Adrenal gland (tissue), 19 donors: ENCODE measurements around the gene XYLB. TPM values are rescaled to one million over a fixed set of nuclear protein-coding genes. Genes with fewer than 3 reads are reported as not detected.
"Not testable (repeated sequence)": the region's sequence is repeated elsewhere in the genome, so short reads cannot be mapped to it uniquely, and the experiment has no call there.

Source experiments
- DNase-seq, 7 donors: peaks; one replicate each; pipeline ENCODE4 v3.0.0-alpha.2; 2019 to 2020
- H3K27ac ChIP-seq, 5 donors: fragments of 200-600 bp; sonication (generic) in 4 of 5; 1 replicate in 3 of 5; 2 replicates in 2 of 5; pipeline versions ENCODE4 v1.5.1 to v1.8.0; 2016 to 2020; ENCODE audit warnings: mild to moderate bottlenecking in 1 of 5
- H3K27me3 ChIP-seq: fragments of 200-600 bp; 2 replicates; pipeline ENCODE4 v1.8.0; 2021
- H3K36me3 ChIP-seq, 2 donors: fragments of 200-600 bp; replicated peaks in 1 of 2; 1 replicate in 1 of 2; 2 replicates in 1 of 2; pipeline versions ENCODE4 v1.5.1 to v1.8.0; 2018 to 2022
- H3K4me1 ChIP-seq, 2 donors: fragments of 200-600 bp; replicated peaks in 1 of 2; 1 replicate in 1 of 2; 2 replicates in 1 of 2; pipeline versions ENCODE4 v1.5.1 to v1.8.0; 2018 to 2021
- H3K4me3 ChIP-seq, 4 donors: fragments of 200-600 bp; sonication (generic) in 3 of 4; one replicate each; pipeline ENCODE4 v1.5.1; 2016 to 2018
- H3K9me3 ChIP-seq, 3 donors: fragments of 200-600 bp; sonication (generic) in 1 of 3; replicated peaks in 1 of 3; 1 replicate in 2 of 3; 2 replicates in 1 of 3; pipeline versions ENCODE4 v1.5.1 to v1.8.0; 2016 to 2021
- POLR2A ChIP-seq, 2 donors: fragments of 450-650 bp; IDR thresholded peaks; one replicate each; pipeline ENCODE4 v1.6.1; 2017; ENCODE audit warnings: antibody characterized with exemption in 2 of 2, mild to moderate bottlenecking in 2 of 2, moderate library complexity in 1 of 2
- WGBS, 4 donors: extraction: QIAGEN DNeasy Blood & Tissue Kit in 2 of 4; methylation state at CpG; one replicate each; pipeline versions ENCODE4 v1.1.5 to v1.1.7; 2013 to 2017; 5-methylcytosine and 5-hydroxymethylcytosine counted together
- intact Hi-C, 2 donors: fragments of 100-400 bp; cut with DNase I; formaldehyde crosslinking; loops; one replicate each; pipeline versions ENCODE4 v1.14.1 to v1.15.0; 2022 to 2023
- long read RNA-seq, 10 donors: library from polyadenylated mRNA in 3 of 10; unstranded in 2 of 10; stranded (forward) in 1 of 10; transcript quantifications; one replicate each; pipeline ENCODE4 v2.0.0 and lab custom pipeline, GENCODE V29; 2021 to 2026
- polyA plus RNA-seq, 3 donors: library from polyadenylated mRNA; stranded (reverse); fragments of 200-250 nt in 2 of 3; fragments of 350-450 nt in 1 of 3; fragmentation: Illumina TruSeq in 1 of 3; extraction: RNeasy Lipid Tissue Mini Kit (QIAGEN cat#74804) in 1 of 3; gene quantifications; one replicate each; pipeline ENCODE4 v1.2.3, GENCODE V29; 2013 to 2014
- total RNA-seq, 9 donors: library from RNA; depleted of rRNA in 4 of 9; stranded (reverse); fragments of >200 nt in 4 of 9; fragments of 120-200 nt in 1 of 9; fragmentation: NEBNext Ultra II Directional in 1 of 9; extraction: Animal tissue kit (Norgen Biotek cat#: 25700) in 1 of 9; gene quantifications; one replicate each; pipeline versions ENCODE4 v1.1.0 to v1.2.4, GENCODE V29; 2013 to 2023
- TF ChIP-seq, protein P1 (sequence below), 6 experiments: fragments of 450-650 bp in 4 of 6; fragments of 200-600 bp in 2 of 6; sonication (generic) in 1 of 6; IDR thresholded peaks; 1 replicate in 5 of 6; 2 replicates in 1 of 6; pipeline versions ENCODE4 v1.5.1 to v1.8.0; 2016 to 2021; ENCODE audit warnings: antibody characterized with exemption in 6 of 6, mild to moderate bottlenecking in 2 of 6, moderate library complexity in 1 of 6
- donor health status: healthy with polysubstance abuse.
- donor health status: Bipolar disorder and iron deficiency.
- donor health status: DM: yes; HTN: yes; CAD: no.
- donor health status: DM: no; HTN: no; CAD: no.
- donor health status: DM: no; HTN: no; CAD: no.
- donor health status: DM: yes; HTN: yes; CAD: no.

XYLB gene
- total RNA-seq (10 to 100 TPM in 3 of 9 donors, 1 to 10 TPM in 6; 2.4 to 14.9 (median 9.2) TPM), polyA plus RNA-seq (1 to 10 TPM; 1.5 to 3.7 (median 3.4) TPM)
- long read RNA-seq, donor 1 = 0 reads
- long read RNA-seq, donor 2 = 0 reads
- long read RNA-seq, donor 3, partial matches to known transcripts = 0 of 1 reads
- long read RNA-seq, donor 3, other reads (novel, unspliced or antisense) = 0 of 1 reads
- long read RNA-seq, donor 4, partial matches to known transcripts = 1 of 4 reads
- long read RNA-seq, donor 4, other reads (novel, unspliced or antisense) = 2 of 4 reads
- long read RNA-seq, donor 5, partial matches to known transcripts = 1 of 8 reads
- long read RNA-seq, donor 5, other reads (novel, unspliced or antisense) = 7 of 8 reads
- long read RNA-seq, donor 6, partial matches to known transcripts = 0 of 3 reads
- long read RNA-seq, donor 6, other reads (novel, unspliced or antisense) = 3 of 3 reads
- long read RNA-seq, donor 7 = 0 reads
- long read RNA-seq, donor 8 = 0 reads
- long read RNA-seq, donor 9 = 0 reads
- long read RNA-seq, donor 10, partial matches to known transcripts = 0 of 1 reads
- long read RNA-seq, donor 10, other reads (novel, unspliced or antisense) = 0 of 1 reads

DNA sequence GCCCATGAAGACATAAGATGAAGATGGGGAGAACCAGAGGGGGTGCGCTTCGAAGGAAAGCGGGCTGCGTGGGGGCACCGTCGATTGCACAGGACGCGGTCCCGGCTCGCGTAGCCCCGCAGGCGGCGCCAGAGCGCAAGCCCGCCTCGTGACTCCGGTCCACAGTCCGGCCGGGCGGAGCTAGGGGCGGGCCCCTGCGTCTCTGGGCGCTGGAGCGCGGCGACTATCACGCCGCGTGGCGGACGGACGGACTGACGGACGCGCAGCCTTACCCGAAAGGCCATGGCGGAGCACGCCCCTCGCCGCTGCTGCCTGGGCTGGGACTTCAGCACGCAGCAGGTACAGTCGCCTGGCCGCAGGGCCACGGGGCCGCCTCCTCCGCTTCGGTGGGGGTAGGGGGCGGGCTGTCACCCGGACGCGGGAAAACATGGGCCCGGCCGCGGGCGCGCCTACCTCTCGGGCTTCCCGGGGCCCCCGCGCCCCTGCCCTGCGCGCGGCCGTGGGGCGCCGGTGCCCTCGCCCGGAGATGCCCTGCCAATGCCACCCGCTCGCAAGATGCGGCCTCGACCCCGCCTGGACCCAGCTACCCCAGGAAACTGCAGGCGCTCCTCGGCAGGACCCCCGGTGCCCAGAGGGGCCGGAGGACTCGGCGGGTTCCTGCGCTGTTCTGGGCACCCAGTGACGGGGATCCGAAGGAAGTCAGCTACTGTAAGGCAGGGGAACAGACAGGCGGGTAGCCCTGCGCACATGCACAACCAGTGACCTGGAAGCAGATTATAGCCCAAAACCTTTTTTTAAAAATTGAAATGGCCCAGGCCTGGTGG lies at the start of gene XYLB:
XYLB (plus strand) TSS at position 199 of the 824 bp plus-strand sequence; CDS start at position 283, 84 bp downstream.
- Histone ChIP-seq H3K4me1 (peaks cover 0 to 5% of the 10 kb centered on the region in 2 donors), H3K9me3 (no peaks in the 10 kb centered on the region), H3K4me3 (peak within 1 kb of the TSS; percentile 7 to 86 (median 36)), H3K36me3 (no peaks in the 10 kb centered on the region), H3K27me3 (no peaks in the 10 kb centered on the region), H3K27ac (peak within 1 kb of the TSS in 2 of 5 donors; percentile 15 to 58)
- WGBS, 4 donors = 1 to 35% (median 2%) methylated on average over 2 to 85 of the region's 85 CpGs
- DNase-seq = peak; percentile 87 to 92 (median 88)
- TF ChIP-seq, protein P1, sequence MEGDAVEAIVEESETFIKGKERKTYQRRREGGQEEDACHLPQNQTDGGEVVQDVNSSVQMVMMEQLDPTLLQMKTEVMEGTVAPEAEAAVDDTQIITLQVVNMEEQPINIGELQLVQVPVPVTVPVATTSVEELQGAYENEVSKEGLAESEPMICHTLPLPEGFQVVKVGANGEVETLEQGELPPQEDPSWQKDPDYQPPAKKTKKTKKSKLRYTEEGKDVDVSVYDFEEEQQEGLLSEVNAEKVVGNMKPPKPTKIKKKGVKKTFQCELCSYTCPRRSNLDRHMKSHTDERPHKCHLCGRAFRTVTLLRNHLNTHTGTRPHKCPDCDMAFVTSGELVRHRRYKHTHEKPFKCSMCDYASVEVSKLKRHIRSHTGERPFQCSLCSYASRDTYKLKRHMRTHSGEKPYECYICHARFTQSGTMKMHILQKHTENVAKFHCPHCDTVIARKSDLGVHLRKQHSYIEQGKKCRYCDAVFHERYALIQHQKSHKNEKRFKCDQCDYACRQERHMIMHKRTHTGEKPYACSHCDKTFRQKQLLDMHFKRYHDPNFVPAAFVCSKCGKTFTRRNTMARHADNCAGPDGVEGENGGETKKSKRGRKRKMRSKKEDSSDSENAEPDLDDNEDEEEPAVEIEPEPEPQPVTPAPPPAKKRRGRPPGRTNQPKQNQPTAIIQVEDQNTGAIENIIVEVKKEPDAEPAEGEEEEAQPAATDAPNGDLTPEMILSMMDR (IDR thresholded peaks at IDR 0.05) = peak; percentile 67 to 94 (median 88)
- peak in 1 of 2 donors; percentile 51 for TF ChIP-seq POLR2A (IDR thresholded peaks at IDR 0.05)
- intact Hi-C loops = loop anchor here (2.0 to 5.0 kb wide), 2 partner anchors 131 to 132 kb away; no protein-coding TSS in a partner anchor

DNA sequence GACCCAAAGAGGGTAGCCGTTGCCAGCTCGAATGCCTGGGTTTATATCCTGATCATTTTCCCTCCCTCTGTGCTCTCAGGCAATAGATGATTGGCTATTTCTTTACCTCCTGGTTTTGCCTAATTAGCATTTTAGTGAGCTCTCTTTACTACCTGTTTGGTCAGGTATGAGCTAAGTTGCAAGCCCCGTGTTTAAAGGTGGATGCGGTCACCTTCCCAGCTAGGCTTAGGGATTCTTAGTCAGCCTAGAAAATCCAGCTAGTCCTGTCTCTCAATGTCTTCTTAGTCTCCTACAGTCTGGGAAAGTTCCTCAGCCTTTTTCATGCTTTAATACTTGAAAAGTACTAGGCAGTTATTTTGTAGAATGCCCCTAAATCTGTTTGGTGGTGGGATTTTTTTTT lies 49.5 kb upstream of the XYLB start:
- H3K9me3 ChIP-seq, H3K36me3 ChIP-seq, H3K4me3 ChIP-seq, DNase-seq, H3K4me1 ChIP-seq, H3K27ac ChIP-seq, intact Hi-C loops, H3K27me3 ChIP-seq: not testable (repeated sequence)
- 75 to 87% (median 82%) methylated on average over 4 of the region's 4 CpGs for WGBS, 4 donors

DNA sequence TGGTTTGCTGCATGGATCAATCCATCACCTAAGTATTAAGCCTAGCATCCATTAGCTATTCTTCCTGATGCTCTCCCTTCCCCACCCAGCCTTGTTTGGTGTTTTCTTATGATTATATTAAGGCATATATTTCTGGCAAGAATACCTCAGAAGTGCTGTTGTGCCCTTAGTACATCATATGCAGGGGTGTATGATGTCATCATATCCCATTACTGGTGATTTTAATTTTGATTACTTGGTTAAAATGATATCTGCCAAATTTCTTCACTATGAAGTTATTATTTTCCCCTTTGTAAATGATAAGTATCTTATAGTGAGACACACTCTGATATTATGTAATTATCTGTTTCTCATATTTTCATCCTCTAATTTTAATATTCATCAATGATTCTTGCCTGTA lies 49.0 kb upstream of the XYLB start:
- Histone ChIP-seq H3K4me1 (no peaks in the 10 kb centered on the region), H3K4me3 (no peak overlapping the region), H3K9me3 (no peaks in the 10 kb centered on the region), H3K27ac (no peak overlapping the region), H3K27me3 (no peaks in the 10 kb centered on the region), H3K36me3 (no peaks in the 10 kb centered on the region)
- DNase-seq = no peak
- TF ChIP-seq, protein P1 (IDR thresholded peaks at IDR 0.05) = no peak
- no peak for TF ChIP-seq POLR2A (IDR thresholded peaks at IDR 0.05)
- intact Hi-C loops = no loop called here

DNA sequence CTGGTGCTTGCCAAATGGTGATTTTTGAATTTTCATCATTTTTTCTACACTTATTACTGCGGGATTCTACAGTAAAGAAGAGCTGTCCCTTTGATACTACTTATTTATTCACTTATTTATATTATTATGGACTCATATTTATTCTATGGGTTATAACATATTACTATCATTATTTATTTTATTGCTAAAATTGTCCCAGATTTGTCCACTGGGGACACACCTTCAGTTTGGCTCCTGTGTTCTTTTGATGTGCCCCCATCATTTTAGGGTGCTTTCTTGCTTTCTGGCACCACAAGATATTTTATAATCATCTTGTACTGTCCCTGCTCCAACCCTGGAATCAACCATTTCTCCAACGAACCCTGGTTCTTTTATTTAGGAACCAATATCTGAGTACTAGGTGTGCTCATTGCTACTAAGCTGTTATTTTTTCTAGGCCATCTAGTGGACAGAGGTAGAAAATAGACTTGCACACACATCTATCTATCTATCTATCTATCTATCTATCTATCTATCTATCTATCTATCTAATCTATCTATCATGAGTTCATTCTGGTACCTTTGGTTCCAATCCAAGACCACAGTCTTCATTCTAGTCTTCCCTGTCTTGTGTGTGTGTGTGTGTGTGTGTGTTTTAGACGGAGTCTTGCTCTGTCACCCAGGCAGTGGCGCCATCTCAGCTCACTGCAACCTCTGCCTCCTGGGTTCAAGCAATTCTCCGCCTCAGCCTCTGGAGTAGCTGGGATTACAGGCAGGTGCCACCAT lies 48.5 kb upstream of the XYLB start:
- intact Hi-C loops = no loop called here
- H3K4me3 ChIP-seq = no peak overlapping the region
- DNase-seq = no peak
- no peaks in the 10 kb centered on the region for H3K9me3 ChIP-seq
- no peaks in the 10 kb centered on the region for H3K27me3 ChIP-seq
- no peaks in the 10 kb centered on the region for H3K36me3 ChIP-seq
- H3K27ac ChIP-seq = no peak overlapping the region
- no peaks in the 10 kb centered on the region for H3K4me1 ChIP-seq
- TF ChIP-seq, protein P1 (IDR thresholded peaks at IDR 0.05) = peak; percentile 34 to 71 (median 52)
- no peak for TF ChIP-seq POLR2A (IDR thresholded peaks at IDR 0.05)
- 72 to 79% (median 76%) methylated on average over 5 of the region's 5 CpGs for WGBS, 4 donors
